HepG2 (cell line): ENCODE measurements around the gene MMP17. TPM values are rescaled to one million over a fixed set of nuclear protein-coding genes. Genes with fewer than 3 reads are reported as not detected.
A peak's percentile ranks its signal among the peaks of the same experiment; 100 is the strongest.

ENCODE experiments used
- ASH2L ChIP-seq: fragments of 300-600, 200-600 bp; sonication (generic); IDR thresholded peaks from 2 replicates; pipeline ENCODE4 v1.7.0; 2017; ENCODE audit warnings: low read depth, mild to moderate bottlenecking, moderate library complexity, mixed read lengths, low read length; ENCODE audit not compliant: insufficient read length
- ELF3 ChIP-seq: IDR thresholded peaks from 2 replicates; pipeline ENCODE4 v1.6.1; 2016; ENCODE audit warnings: missing genetic modification reagents, missing compliant biosample characterization
- KLF11 ChIP-seq: IDR thresholded peaks from 2 replicates; pipeline ENCODE4 v1.6.1; 2016; ENCODE audit warnings: missing compliant biosample characterization
- MEIS2 ChIP-seq: sonication (generic); formaldehyde crosslinking; IDR thresholded peaks from 2 replicates; pipeline ENCODE4 v1.9.0; 2021; ENCODE audit warnings: mild to moderate bottlenecking, missing genetic modification reagents
- ZBTB7A ChIP-seq: sonication (generic); formaldehyde crosslinking; IDR thresholded peaks from 2 replicates; pipeline ENCODE4 v1.8.0; 2022; ENCODE audit warnings: mild to moderate bottlenecking, missing genetic modification reagents
- ZFP36L1 ChIP-seq: sonication (generic); formaldehyde crosslinking; IDR thresholded peaks from 2 replicates; pipeline ENCODE4 v1.8.0; 2022; ENCODE audit warnings: mild to moderate bottlenecking, missing genetic modification reagents, moderate library complexity
- ZNF484 ChIP-seq: sonication (generic); formaldehyde crosslinking; IDR thresholded peaks from 2 replicates; pipeline ENCODE4 v1.5.1; 2020; ENCODE audit warnings: mild to moderate bottlenecking, low read depth, missing genetic modification reagents, borderline replicate concordance
- ZNF672 ChIP-seq: sonication (generic); formaldehyde crosslinking; IDR thresholded peaks from 2 replicates; pipeline ENCODE4 v1.8.1; 2022; ENCODE audit warnings: missing genetic modification reagents
- ZNF724P ChIP-seq: sonication (generic); formaldehyde crosslinking; IDR thresholded peaks from 2 replicates; pipeline ENCODE4 v1.8.0; 2022; ENCODE audit warnings: missing genetic modification reagents, borderline replicate concordance
- ZNF781 ChIP-seq: sonication (generic); formaldehyde crosslinking; IDR thresholded peaks from 2 replicates; pipeline ENCODE4 v1.5.1; 2020; ENCODE audit warnings: borderline replicate concordance, mild to moderate bottlenecking, missing genetic modification reagents; ENCODE audit errors: not compliant biosample characterization
- polyA plus RNA-seq, 8 experiments: library from polyadenylated mRNA; depleted of rRNA in 3 of 8; stranded (reverse) in 7 of 8; unstranded in 1 of 8; fragments of >200 nt; fragmentation: Illumina TruSeq in 4 of 8; extraction: Trizol in 4 of 8; gene quantifications; 2 replicates each; pipeline versions ENCODE4 v1.2.1 to v1.2.3, GENCODE V29; 2011 to 2016; ENCODE audit warnings: low read depth in 4 of 8, missing spikeins in 1 of 8, mixed read lengths in 1 of 8; ENCODE audit not compliant: insufficient read depth in 1 of 8
- total RNA-seq, 5 experiments: library from RNA; depleted of rRNA; stranded (reverse); fragments of >200 nt; fragmentation: Illumina TruSeq; extraction: Trizol; gene quantifications; 2 replicates each; pipeline ENCODE4 v1.2.3, GENCODE V29; 2016; ENCODE audit warnings: low read depth in 1 of 5
- TF ChIP-seq, protein P1 (sequence below): sonication (generic); formaldehyde crosslinking; IDR thresholded peaks from 2 replicates; pipeline ENCODE4 v1.5.1; 2020; ENCODE audit warnings: mild to moderate bottlenecking, missing genetic modification reagents, borderline replicate concordance
- TF ChIP-seq, protein P2 (sequence below): sonication (generic); formaldehyde crosslinking; IDR thresholded peaks from 2 replicates; pipeline ENCODE4 v1.8.1; 2023; ENCODE audit warnings: mild to moderate bottlenecking, missing genetic modification reagents
- TF ChIP-seq, protein P3 (sequence below): sonication (generic); formaldehyde crosslinking; IDR thresholded peaks from 2 replicates; pipeline ENCODE4 v1.5.0; 2020; ENCODE audit warnings: mild to moderate bottlenecking, missing genetic modification reagents
- TF ChIP-seq, protein P4 (sequence below): sonication (generic); formaldehyde crosslinking; IDR thresholded peaks from 2 replicates; pipeline ENCODE4 v1.4.0; 2020; ENCODE audit warnings: mild to moderate bottlenecking, missing genetic modification reagents

Gene MMP17
- total and polyA plus RNA-seq, 2 of the 13 experiments (the other 11 are each of a cell fraction or from before 2014, with no cell fraction given): 0.55 to 0.80 TPM

DNA sequence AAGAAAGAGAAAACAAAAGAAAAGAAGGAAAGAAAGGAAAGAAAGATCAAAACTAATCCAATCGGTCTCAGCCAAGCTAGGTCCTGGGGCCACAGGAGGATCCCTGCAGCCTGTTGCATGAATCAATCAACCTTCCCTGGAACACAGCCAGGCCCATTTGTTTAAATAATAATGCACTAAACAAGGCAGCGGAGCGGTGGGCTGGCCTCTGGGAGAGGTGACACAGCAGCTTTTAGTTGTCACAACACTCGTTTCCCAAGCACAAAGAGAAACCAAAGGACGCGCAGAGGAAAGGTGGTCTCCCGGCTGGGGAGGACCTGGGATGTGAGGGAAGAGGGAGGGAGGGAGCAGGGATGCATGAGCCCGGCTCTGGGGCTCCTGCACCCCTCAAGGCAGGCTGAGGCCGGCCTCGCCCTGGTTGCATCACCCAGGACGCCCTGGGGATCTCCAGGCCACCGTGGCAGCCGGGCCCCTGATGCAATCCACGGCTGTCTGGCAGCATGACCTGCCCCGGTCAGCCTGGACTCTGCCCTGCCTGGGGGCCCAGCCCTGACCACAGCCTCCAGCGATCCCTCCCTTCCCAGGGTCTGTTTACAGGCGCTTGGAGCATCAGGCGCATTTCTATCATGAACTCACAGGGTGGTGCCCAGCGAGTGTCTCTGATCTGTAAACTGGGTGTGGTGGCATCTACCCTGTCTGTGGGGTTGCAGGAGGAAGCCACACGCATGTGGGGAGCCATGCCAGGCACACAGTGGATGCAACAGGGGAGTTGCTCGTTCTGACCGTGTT lies 32.5 kb downstream of the MMP17 start (continued):
- TF ChIP-seq, protein P1, sequence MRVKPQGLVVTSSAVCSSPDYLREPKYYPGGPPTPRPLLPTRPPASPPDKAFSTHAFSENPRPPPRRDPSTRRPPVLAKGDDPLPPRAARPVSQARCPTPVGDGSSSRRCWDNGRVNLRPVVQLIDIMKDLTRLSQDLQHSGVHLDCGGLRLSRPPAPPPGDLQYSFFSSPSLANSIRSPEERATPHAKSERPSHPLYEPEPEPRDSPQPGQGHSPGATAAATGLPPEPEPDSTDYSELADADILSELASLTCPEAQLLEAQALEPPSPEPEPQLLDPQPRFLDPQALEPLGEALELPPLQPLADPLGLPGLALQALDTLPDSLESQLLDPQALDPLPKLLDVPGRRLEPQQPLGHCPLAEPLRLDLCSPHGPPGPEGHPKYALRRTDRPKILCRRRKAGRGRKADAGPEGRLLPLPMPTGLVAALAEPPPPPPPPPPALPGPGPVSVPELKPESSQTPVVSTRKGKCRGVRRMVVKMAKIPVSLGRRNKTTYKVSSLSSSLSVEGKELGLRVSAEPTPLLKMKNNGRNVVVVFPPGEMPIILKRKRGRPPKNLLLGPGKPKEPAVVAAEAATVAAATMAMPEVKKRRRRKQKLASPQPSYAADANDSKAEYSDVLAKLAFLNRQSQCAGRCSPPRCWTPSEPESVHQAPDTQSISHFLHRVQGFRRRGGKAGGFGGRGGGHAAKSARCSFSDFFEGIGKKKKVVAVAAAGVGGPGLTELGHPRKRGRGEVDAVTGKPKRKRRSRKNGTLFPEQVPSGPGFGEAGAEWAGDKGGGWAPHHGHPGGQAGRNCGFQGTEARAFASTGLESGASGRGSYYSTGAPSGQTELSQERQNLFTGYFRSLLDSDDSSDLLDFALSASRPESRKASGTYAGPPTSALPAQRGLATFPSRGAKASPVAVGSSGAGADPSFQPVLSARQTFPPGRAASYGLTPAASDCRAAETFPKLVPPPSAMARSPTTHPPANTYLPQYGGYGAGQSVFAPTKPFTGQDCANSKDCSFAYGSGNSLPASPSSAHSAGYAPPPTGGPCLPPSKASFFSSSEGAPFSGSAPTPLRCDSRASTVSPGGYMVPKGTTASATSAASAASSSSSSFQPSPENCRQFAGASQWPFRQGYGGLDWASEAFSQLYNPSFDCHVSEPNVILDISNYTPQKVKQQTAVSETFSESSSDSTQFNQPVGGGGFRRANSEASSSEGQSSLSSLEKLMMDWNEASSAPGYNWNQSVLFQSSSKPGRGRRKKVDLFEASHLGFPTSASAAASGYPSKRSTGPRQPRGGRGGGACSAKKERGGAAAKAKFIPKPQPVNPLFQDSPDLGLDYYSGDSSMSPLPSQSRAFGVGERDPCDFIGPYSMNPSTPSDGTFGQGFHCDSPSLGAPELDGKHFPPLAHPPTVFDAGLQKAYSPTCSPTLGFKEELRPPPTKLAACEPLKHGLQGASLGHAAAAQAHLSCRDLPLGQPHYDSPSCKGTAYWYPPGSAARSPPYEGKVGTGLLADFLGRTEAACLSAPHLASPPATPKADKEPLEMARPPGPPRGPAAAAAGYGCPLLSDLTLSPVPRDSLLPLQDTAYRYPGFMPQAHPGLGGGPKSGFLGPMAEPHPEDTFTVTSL (CRISPR knock-in tag): peak; percentile 53; the same call in 1 of the 2 replicates
- TF ChIP-seq, protein P2, sequence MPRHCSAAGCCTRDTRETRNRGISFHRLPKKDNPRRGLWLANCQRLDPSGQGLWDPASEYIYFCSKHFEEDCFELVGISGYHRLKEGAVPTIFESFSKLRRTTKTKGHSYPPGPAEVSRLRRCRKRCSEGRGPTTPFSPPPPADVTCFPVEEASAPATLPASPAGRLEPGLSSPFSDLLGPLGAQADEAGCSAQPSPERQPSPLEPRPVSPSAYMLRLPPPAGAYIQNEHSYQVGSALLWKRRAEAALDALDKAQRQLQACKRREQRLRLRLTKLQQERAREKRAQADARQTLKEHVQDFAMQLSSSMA (CRISPR knock-in tag): peak; percentile 41; the same call in 1 of the 2 replicates
- peak; percentile 75; the same call in 1 of the 2 replicates for TF ChIP-seq ZBTB7A (CRISPR knock-in tag)
- TF ChIP-seq, protein P3, sequence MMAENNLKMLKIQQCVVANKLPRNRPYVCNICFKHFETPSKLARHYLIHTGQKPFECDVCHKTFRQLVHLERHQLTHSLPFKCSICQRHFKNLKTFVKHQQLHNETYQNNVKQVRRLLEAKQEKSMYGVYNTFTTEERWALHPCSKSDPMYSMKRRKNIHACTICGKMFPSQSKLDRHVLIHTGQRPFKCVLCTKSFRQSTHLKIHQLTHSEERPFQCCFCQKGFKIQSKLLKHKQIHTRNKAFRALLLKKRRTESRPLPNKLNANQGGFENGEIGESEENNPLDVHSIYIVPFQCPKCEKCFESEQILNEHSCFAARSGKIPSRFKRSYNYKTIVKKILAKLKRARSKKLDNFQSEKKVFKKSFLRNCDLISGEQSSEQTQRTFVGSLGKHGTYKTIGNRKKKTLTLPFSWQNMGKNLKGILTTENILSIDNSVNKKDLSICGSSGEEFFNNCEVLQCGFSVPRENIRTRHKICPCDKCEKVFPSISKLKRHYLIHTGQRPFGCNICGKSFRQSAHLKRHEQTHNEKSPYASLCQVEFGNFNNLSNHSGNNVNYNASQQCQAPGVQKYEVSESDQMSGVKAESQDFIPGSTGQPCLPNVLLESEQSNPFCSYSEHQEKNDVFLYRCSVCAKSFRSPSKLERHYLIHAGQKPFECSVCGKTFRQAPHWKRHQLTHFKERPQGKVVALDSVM (CRISPR knock-in tag): no peak; the same call in 1 of the 2 replicates
- no peak for TF ChIP-seq ZNF781
- TF ChIP-seq ZFP36L1 (CRISPR knock-in tag): peak; percentile 75; the same call in 1 of the 2 replicates
- TF ChIP-seq ZNF484 (CRISPR knock-in tag): no peak
- TF ChIP-seq, protein P4, sequence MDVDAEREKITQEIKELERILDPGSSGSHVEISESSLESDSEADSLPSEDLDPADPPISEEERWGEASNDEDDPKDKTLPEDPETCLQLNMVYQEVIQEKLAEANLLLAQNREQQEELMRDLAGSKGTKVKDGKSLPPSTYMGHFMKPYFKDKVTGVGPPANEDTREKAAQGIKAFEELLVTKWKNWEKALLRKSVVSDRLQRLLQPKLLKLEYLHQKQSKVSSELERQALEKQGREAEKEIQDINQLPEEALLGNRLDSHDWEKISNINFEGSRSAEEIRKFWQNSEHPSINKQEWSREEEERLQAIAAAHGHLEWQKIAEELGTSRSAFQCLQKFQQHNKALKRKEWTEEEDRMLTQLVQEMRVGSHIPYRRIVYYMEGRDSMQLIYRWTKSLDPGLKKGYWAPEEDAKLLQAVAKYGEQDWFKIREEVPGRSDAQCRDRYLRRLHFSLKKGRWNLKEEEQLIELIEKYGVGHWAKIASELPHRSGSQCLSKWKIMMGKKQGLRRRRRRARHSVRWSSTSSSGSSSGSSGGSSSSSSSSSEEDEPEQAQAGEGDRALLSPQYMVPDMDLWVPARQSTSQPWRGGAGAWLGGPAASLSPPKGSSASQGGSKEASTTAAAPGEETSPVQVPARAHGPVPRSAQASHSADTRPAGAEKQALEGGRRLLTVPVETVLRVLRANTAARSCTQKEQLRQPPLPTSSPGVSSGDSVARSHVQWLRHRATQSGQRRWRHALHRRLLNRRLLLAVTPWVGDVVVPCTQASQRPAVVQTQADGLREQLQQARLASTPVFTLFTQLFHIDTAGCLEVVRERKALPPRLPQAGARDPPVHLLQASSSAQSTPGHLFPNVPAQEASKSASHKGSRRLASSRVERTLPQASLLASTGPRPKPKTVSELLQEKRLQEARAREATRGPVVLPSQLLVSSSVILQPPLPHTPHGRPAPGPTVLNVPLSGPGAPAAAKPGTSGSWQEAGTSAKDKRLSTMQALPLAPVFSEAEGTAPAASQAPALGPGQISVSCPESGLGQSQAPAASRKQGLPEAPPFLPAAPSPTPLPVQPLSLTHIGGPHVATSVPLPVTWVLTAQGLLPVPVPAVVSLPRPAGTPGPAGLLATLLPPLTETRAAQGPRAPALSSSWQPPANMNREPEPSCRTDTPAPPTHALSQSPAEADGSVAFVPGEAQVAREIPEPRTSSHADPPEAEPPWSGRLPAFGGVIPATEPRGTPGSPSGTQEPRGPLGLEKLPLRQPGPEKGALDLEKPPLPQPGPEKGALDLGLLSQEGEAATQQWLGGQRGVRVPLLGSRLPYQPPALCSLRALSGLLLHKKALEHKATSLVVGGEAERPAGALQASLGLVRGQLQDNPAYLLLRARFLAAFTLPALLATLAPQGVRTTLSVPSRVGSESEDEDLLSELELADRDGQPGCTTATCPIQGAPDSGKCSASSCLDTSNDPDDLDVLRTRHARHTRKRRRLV (CRISPR knock-in tag): 0 out of 2 replicates have a peak, but pooled peaks have one; percentile 24
- peak; percentile 77 for TF ChIP-seq ASH2L
- peak; percentile 88; the same call in 1 of the 2 replicates for TF ChIP-seq ZNF724P (CRISPR knock-in tag)
- TF ChIP-seq ELF3 (CRISPR knock-in tag): peak; percentile 86
- TF ChIP-seq MEIS2: peak; percentile 84; the same call in 1 of the 2 replicates
- peak; percentile 53; the same call in 1 of the 2 replicates for TF ChIP-seq KLF11 (CRISPR knock-in tag)
- TF ChIP-seq ZNF672 (CRISPR knock-in tag): no peak; the same call in 1 of the 2 replicates
